NCI-H1417 treated with DMSO at 0.1 percent for 48 hours (cell line): Measurements from ENCODE around the gene LCNL1.
"Not testable (repeated sequence)": the region's sequence is repeated elsewhere in the genome, so short reads cannot be mapped to it uniquely, and the experiment has no call there.

Experiments used
- DNase-seq: peaks from one replicate; lab custom pipeline; 2025; lab: John Stamatoyannopoulos, UW

The LCNL1 gene

GRCh38 chr9:136994180-136994887 is 11.5 kb downstream of the LCNL1 start:
- no peak for DNase-seq

GRCh38 chr9:136994888-136995230 is 12.1 kb downstream of the LCNL1 start:
- DNase-seq = no peak

- DNase-seq = no peak
Observed at GRCh38 chr9:136995362-136995761, 12.6 kb downstream of the LCNL1 start.

GRCh38 chr9:136995772-136996311 is 13.0 kb downstream of the LCNL1 start:
- no peak for DNase-seq

- no peak for DNase-seq
Observed at GRCh38 chr9:136996361-136997292, 13.8 kb downstream of the LCNL1 start, which contains the start of gene CLIC3. Gene CLIC3 (minus strand): TSS chr9:136996568. CDS start chr9:136996543, 25 bp downstream.

- no peak for DNase-seq
Observed at GRCh38 chr9:136997371-136997770, 14.6 kb downstream of the LCNL1 start.

- no peak for DNase-seq
Observed at GRCh38 chr9:136997830-136998234, 15.0 kb downstream of the LCNL1 start.

- DNase-seq = no peak
Observed at GRCh38 chr9:137000177-137000930, 17.6 kb downstream of the LCNL1 start.

- DNase-seq = no peak
Observed at GRCh38 chr9:137001857-137002645, 19.3 kb downstream of the LCNL1 start.

- no peak for DNase-seq
Observed at GRCh38 chr9:137002646-137003041, 19.9 kb downstream of the LCNL1 start.

GRCh38 chr9:137004285-137004684 is 21.5 kb downstream of the LCNL1 start:
- DNase-seq = not testable (repeated sequence)

GRCh38 chr9:137006116-137007003 is 23.6 kb downstream of the LCNL1 start:
- DNase-seq = no peak

GRCh38 chr9:137007108-137007815 is 24.5 kb downstream of the LCNL1 start:
- DNase-seq = no peak

- no peak for DNase-seq
Observed at GRCh38 chr9:137007816-137008270, 25.1 kb downstream of the LCNL1 start.

GRCh38 chr9:137008312-137008711 is 25.5 kb downstream of the LCNL1 start:
- DNase-seq = no peak

- DNase-seq = no peak
Observed at GRCh38 chr9:137009217-137009616, 26.4 kb downstream of the LCNL1 start.

- DNase-seq = no peak
Observed at GRCh38 chr9:137009938-137010732, 27.3 kb downstream of the LCNL1 start.

- DNase-seq = no peak
Observed at GRCh38 chr9:137011156-137011555, 28.4 kb downstream of the LCNL1 start.
